K562 (cell line): ENCODE results near the gene RPTN.

ENCODE experiments used
- EGR1 ChIP-seq: fragments of 450-650 bp; conservative IDR thresholded peaks from 2 replicates; pipeline ENCODE4 v1.6.1; 2017; ENCODE audit warnings: mild to moderate bottlenecking
- HMG20B ChIP-seq: fragments of 250-450 bp; sonication (Bioruptor Pico); IDR thresholded peaks from 2 replicates; pipeline ENCODE4 v1.5.0; 2021; ENCODE audit warnings: mild to moderate bottlenecking
- MAFG ChIP-seq: fragments of 450-650 bp; conservative IDR thresholded peaks from 2 replicates; pipeline ENCODE4 v1.6.1; 2016; ENCODE audit warnings: missing genetic modification characterization, missing compliant biosample characterization
- NCOA1 ChIP-seq: fragments of 450-650 bp; IDR thresholded peaks from 2 replicates; pipeline ENCODE4 v1.6.1; 2016; ENCODE audit warnings: low read depth
- NR3C1 ChIP-seq: sonication (generic); formaldehyde crosslinking; IDR thresholded peaks from 2 replicates; pipeline ENCODE4 v1.8.1; 2022; ENCODE audit warnings: missing genetic modification reagents
- PKNOX1 ChIP-seq: fragments of 450-650 bp; IDR thresholded peaks from 2 replicates; pipeline ENCODE4 v1.6.1; 2016
- POLR2AphosphoS5 ChIP-seq: IDR thresholded peaks from 2 replicates; pipeline ENCODE4 v1.6.1; 2011; ENCODE audit warnings: mild to moderate bottlenecking, low read depth, low read length, moderate library complexity; ENCODE audit not compliant: control insufficient read depth, insufficient read depth
- RAD21 ChIP-seq, 2 experiments: fragments of 250-450 bp in 1 of 2; fragments of 450-650 bp in 1 of 2; sonication (Bioruptor Pico) in 1 of 2; formaldehyde crosslinking in 1 of 2; IDR thresholded peaks in 1 of 2; conservative IDR thresholded peaks in 1 of 2; 2 replicates each; pipeline versions ENCODE4 v1.4.0 to v1.8.0; 2020 to 2022; ENCODE audit warnings: mild to moderate bottlenecking in 2 of 2, moderate library complexity in 1 of 2
- RFX1 ChIP-seq: fragments of 450-650 bp; IDR thresholded peaks from 2 replicates; pipeline ENCODE4 v1.6.1; 2016; ENCODE audit warnings: mild to moderate bottlenecking, moderate library complexity
- SRF ChIP-seq, 2 experiments: fragments of 250-450, 450-650 bp in 1 of 2; sonication (Bioruptor Pico) in 1 of 2; sonication (generic) in 1 of 2; formaldehyde crosslinking; IDR thresholded peaks; 2 replicates each; pipeline versions ENCODE4 v1.5.0 to v1.5.1; 2020 to 2022; ENCODE audit warnings: mild to moderate bottlenecking in 1 of 2, missing genetic modification reagents in 1 of 2
- ZNF274 ChIP-seq: IDR thresholded peaks from 2 replicates; pipeline ENCODE4 v1.6.1; 2011; ENCODE audit warnings: low read depth, mild to moderate bottlenecking, low read length, moderate library complexity, borderline replicate concordance

GRCh38 chr1:152191260-152191659 lies 32.2 kb upstream of the RPTN start:
- no peak for TF ChIP-seq NR3C1
- no peak for TF ChIP-seq SRF (CRISPR knock-in tag; IDR thresholded peaks at IDR 0.05)
- no peak for TF ChIP-seq RAD21 (CRISPR knock-in tag; conservative IDR thresholded peaks at IDR 0.05 in 1 of 2, IDR thresholded peaks at IDR 0.05 in 1 of 2)
- no peak for TF ChIP-seq POLR2AphosphoS5
- TF ChIP-seq NCOA1 = no peak
- no peak for TF ChIP-seq ZNF274
- TF ChIP-seq EGR1 = no peak
- no peak for TF ChIP-seq HMG20B (CRISPR knock-in tag)
- no peak for TF ChIP-seq MAFG
- no peak for TF ChIP-seq RFX1
- no peak for TF ChIP-seq PKNOX1
